Measurements from ENCODE around the gene GTF3C4.
"Not testable (repeated sequence)": the region's sequence is repeated elsewhere in the genome, so short reads cannot be mapped to it uniquely, and the experiment has no call there.

GTF3C4 gene

GRCh38 chr9:132717326-132717945, 47.2 kb downstream of the GTF3C4 start:
- H3K27ac ChIP-seq (ENCODE audit: low read depth, low read length) = no peak overlapping the region
- H3K27me3 ChIP-seq (ENCODE audit: control insufficient read depth, insufficient read depth, low read length) = no peaks in the 10 kb centered on the region

GRCh38 chr9:132718381-132718928, 48.2 kb downstream of the GTF3C4 start:
- H3K9me3 ChIP-seq (ENCODE audit: control insufficient read depth, insufficient read depth, low read length); H3K4me3 ChIP-seq (ENCODE audit: low read depth, low read length); H3K27me3 ChIP-seq (ENCODE audit: control insufficient read depth, insufficient read depth, low read length); H3K27ac ChIP-seq (ENCODE audit: low read depth, low read length); H3K36me3 ChIP-seq (ENCODE audit: control insufficient read depth, insufficient read depth, low read length); H3K9ac ChIP-seq (ENCODE audit: low read depth, low read length); H3K4me1 ChIP-seq (ENCODE audit: control insufficient read depth, insufficient read depth, low read length): not testable (repeated sequence)

More at GRCh38 chr9:132717326-132717945, 47.2 kb downstream of the GTF3C4 start:
- Histone ChIP-seq H3K9me3 (ENCODE audit: control insufficient read depth, insufficient read depth, low read length) (no peaks in the 10 kb centered on the region), H3K4me1 (ENCODE audit: control insufficient read depth, insufficient read depth, low read length) (no peaks in the 10 kb centered on the region), H3K4me3 (ENCODE audit: low read depth, low read length) (no peak overlapping the region), H3K36me3 (ENCODE audit: control insufficient read depth, insufficient read depth, low read length) (no peaks in the 10 kb centered on the region), H3K9ac (ENCODE audit: low read depth, low read length) (no peak overlapping the region)

- no peak overlapping the region for H3K4me3 ChIP-seq (ENCODE audit: low read depth, low read length)
- no peaks in the 10 kb centered on the region for H3K4me1 ChIP-seq (ENCODE audit: control insufficient read depth, insufficient read depth, low read length)
- H3K9me3 ChIP-seq (ENCODE audit: control insufficient read depth, insufficient read depth, low read length) = no peaks in the 10 kb centered on the region
- no peaks in the 10 kb centered on the region for H3K36me3 ChIP-seq (ENCODE audit: control insufficient read depth, insufficient read depth, low read length)
- no peaks in the 10 kb centered on the region for H3K27me3 ChIP-seq (ENCODE audit: control insufficient read depth, insufficient read depth, low read length)
- H3K27ac ChIP-seq (ENCODE audit: low read depth, low read length) = no peak overlapping the region
- no peak overlapping the region for H3K9ac ChIP-seq (ENCODE audit: low read depth, low read length)
Observed at GRCh38 chr9:132721661-132722060, 51.4 kb downstream of the GTF3C4 start.

- no peaks in the 10 kb centered on the region; the same call in 1 of the 2 replicates for H3K27me3 ChIP-seq (ENCODE audit: control insufficient read depth, insufficient read depth, low read length)
- H3K36me3 ChIP-seq (ENCODE audit: control insufficient read depth, insufficient read depth, low read length) = no peaks in the 10 kb centered on the region
- H3K4me3 ChIP-seq (ENCODE audit: low read depth, low read length) = no peak overlapping the region
- no peak overlapping the region for H3K9ac ChIP-seq (ENCODE audit: low read depth, low read length)
- no peaks in the 10 kb centered on the region for H3K9me3 ChIP-seq (ENCODE audit: control insufficient read depth, insufficient read depth, low read length)
- H3K27ac ChIP-seq (ENCODE audit: low read depth, low read length) = no peak overlapping the region
- H3K4me1 ChIP-seq (ENCODE audit: control insufficient read depth, insufficient read depth, low read length) = no peaks in the 10 kb centered on the region
Observed at GRCh38 chr9:132722564-132723065, 52.4 kb downstream of the GTF3C4 start.

GRCh38 chr9:132723809-132724208, 53.5 kb downstream of the GTF3C4 start:
- Histone ChIP-seq H3K9me3 (ENCODE audit: control insufficient read depth, insufficient read depth, low read length) (no peaks in the 10 kb centered on the region), H3K4me3 (ENCODE audit: low read depth, low read length) (no peak overlapping the region), H3K36me3 (ENCODE audit: control insufficient read depth, insufficient read depth, low read length) (no peaks in the 10 kb centered on the region), H3K9ac (ENCODE audit: low read depth, low read length) (no peak overlapping the region), H3K27me3 (ENCODE audit: control insufficient read depth, insufficient read depth, low read length) (no peaks in the 10 kb centered on the region; the same call in 1 of the 2 replicates), H3K27ac (ENCODE audit: low read depth, low read length) (no peak overlapping the region), H3K4me1 (ENCODE audit: control insufficient read depth, insufficient read depth, low read length) (no peaks in the 10 kb centered on the region)

GRCh38 chr9:132725306-132725705, 55.0 kb downstream of the GTF3C4 start:
- Histone ChIP-seq H3K9ac (ENCODE audit: low read depth, low read length) (no peak overlapping the region), H3K4me3 (ENCODE audit: low read depth, low read length) (no peak overlapping the region), H3K4me1 (ENCODE audit: control insufficient read depth, insufficient read depth, low read length) (no peaks in the 10 kb centered on the region), H3K9me3 (ENCODE audit: control insufficient read depth, insufficient read depth, low read length) (no peaks in the 10 kb centered on the region), H3K27ac (ENCODE audit: low read depth, low read length) (no peak overlapping the region), H3K27me3 (ENCODE audit: control insufficient read depth, insufficient read depth, low read length) (no peaks in the 10 kb centered on the region; the same call in 1 of the 2 replicates), H3K36me3 (ENCODE audit: control insufficient read depth, insufficient read depth, low read length) (no peaks in the 10 kb centered on the region)

- H3K9ac ChIP-seq (ENCODE audit: low read depth, low read length) = no peak overlapping the region
- H3K9me3 ChIP-seq (ENCODE audit: control insufficient read depth, insufficient read depth, low read length) = no peaks in the 10 kb centered on the region
- H3K4me1 ChIP-seq (ENCODE audit: control insufficient read depth, insufficient read depth, low read length) = no peaks in the 10 kb centered on the region
- H3K36me3 ChIP-seq (ENCODE audit: control insufficient read depth, insufficient read depth, low read length) = no peaks in the 10 kb centered on the region
- no peak overlapping the region for H3K4me3 ChIP-seq (ENCODE audit: low read depth, low read length)
- H3K27me3 ChIP-seq (ENCODE audit: control insufficient read depth, insufficient read depth, low read length) = no peaks in the 10 kb centered on the region; the same call in 1 of the 2 replicates
- no peak overlapping the region for H3K27ac ChIP-seq (ENCODE audit: low read depth, low read length)
Observed at GRCh38 chr9:132726576-132727130, 56.4 kb downstream of the GTF3C4 start.

- Histone ChIP-seq H3K4me1 (ENCODE audit: control insufficient read depth, insufficient read depth, low read length) (no peaks in the 10 kb centered on the region), H3K27me3 (ENCODE audit: control insufficient read depth, insufficient read depth, low read length) (no peaks in the 10 kb centered on the region; the same call in 1 of the 2 replicates), H3K4me3 (ENCODE audit: low read depth, low read length) (no peak overlapping the region), H3K27ac (ENCODE audit: low read depth, low read length) (no peak overlapping the region), H3K9me3 (ENCODE audit: control insufficient read depth, insufficient read depth, low read length) (no peaks in the 10 kb centered on the region), H3K36me3 (ENCODE audit: control insufficient read depth, insufficient read depth, low read length) (no peaks in the 10 kb centered on the region), H3K9ac (ENCODE audit: low read depth, low read length) (no peak overlapping the region)
Observed at GRCh38 chr9:132728071-132728470, 57.8 kb downstream of the GTF3C4 start.

- Histone ChIP-seq H3K27ac (ENCODE audit: low read depth, low read length) (no peak overlapping the region), H3K36me3 (ENCODE audit: control insufficient read depth, insufficient read depth, low read length) (no peaks in the 10 kb centered on the region), H3K4me3 (ENCODE audit: low read depth, low read length) (no peak overlapping the region), H3K9ac (ENCODE audit: low read depth, low read length) (no peak overlapping the region), H3K4me1 (ENCODE audit: control insufficient read depth, insufficient read depth, low read length) (no peaks in the 10 kb centered on the region), H3K9me3 (ENCODE audit: control insufficient read depth, insufficient read depth, low read length) (no peaks in the 10 kb centered on the region), H3K27me3 (ENCODE audit: control insufficient read depth, insufficient read depth, low read length) (no peaks in the 10 kb centered on the region; the same call in 1 of the 2 replicates)
Observed at GRCh38 chr9:132728497-132728896, 58.2 kb downstream of the GTF3C4 start.

- Histone ChIP-seq H3K9me3 (ENCODE audit: control insufficient read depth, insufficient read depth, low read length) (no peaks in the 10 kb centered on the region), H3K4me3 (ENCODE audit: low read depth, low read length) (no peak overlapping the region), H3K27ac (ENCODE audit: low read depth, low read length) (no peak overlapping the region), H3K27me3 (ENCODE audit: control insufficient read depth, insufficient read depth, low read length) (no peaks in the 10 kb centered on the region; the same call in 1 of the 2 replicates), H3K4me1 (ENCODE audit: control insufficient read depth, insufficient read depth, low read length) (no peaks in the 10 kb centered on the region), H3K9ac (ENCODE audit: low read depth, low read length) (no peak overlapping the region), H3K36me3 (ENCODE audit: control insufficient read depth, insufficient read depth, low read length) (no peaks in the 10 kb centered on the region)
Observed at GRCh38 chr9:132729235-132729890, 59.1 kb downstream of the GTF3C4 start.

Measured in HUES48 (cell line).